ENCODE measurements around the gene GIPC1.
A peak's percentile ranks its signal among the peaks of the same experiment; 100 is the strongest.
"Not testable (repeated sequence)": the region's sequence is repeated elsewhere in the genome, so short reads cannot be mapped to it uniquely, and the experiment has no call there.

GIPC1 gene

DNA sequence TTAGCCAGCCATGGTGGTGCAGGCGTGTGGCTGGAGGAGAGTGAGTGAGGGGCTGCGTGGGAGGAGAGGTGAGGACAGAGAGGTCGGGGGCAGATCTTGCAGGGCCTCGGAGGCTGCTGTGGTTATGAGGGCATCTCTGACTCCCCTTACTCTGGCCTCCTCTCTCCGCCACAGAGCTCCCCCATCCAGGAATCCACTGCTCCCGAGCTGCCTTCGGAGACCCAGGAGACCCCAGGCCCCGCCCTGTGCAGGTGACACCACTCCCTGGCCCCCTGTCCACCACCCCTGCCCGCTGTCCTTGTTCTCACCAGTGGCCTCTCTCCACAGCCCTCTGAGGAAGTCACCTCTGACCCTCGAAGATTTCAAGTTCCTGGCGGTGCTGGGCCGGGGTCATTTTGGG is 28.5 kb downstream of the GIPC1 start:
- DNase-seq, result no peak

DNA sequence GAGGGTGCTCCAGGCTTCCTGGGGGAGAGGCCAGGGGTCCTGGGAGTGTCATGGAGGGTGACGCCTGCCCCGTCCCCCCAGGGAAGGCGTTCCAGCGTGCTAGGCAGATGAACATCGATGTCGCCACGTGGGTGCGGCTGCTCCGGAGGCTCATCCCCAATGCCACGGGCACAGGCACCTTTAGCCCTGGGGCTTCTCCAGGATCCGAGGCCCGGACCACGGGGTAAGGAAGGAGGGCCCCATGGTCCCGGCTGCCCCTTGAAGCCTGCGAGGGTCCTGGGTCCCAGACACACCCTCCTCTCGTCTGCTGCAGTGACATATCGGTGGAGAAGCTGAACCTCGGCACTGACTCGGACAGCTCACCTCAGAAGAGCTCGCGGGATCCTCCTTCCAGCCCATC is 32.2 kb downstream of the GIPC1 start:
- DNase-seq, result no peak

DNA sequence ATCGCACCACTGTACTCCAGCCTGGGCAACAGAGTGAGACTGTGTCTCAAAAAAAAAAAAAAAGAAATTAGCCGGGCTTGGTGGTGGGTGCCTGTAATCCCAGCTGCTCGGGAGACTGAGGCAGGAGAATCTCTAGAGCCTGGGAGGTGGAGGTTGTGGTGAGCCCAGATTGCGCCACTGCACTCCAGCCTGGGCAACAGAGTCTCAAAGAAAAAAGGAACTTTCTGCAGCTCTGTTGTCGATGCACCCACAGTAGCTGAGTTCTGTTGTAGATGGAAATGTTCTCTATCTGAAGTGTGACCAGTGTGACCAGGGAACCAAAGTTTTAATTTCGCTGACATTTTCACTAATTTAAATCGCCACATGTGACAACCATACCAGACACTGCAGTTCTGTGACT is 33.5 kb downstream of the GIPC1 start:
- DNase-seq, result not testable (repeated sequence)

DNA sequence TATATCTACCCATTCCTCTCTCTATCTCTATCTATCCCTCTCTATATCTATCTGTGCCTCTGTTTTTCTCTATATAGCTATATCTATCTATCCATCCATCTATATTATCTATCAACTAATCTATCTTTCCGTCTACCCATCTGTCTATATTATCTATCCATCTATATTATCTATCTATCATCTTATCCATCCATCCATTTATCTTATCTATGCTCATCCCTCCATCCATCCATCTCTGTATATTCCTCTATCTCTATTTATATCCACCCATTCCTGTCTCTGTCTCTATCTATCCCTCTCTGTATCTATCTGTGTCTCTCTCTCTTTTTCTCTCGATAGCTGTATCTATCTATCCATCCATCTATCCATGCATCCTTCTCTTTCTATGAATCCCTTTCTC is 35.0 kb downstream of the GIPC1 start:
- DNase-seq, result no peak

DNA sequence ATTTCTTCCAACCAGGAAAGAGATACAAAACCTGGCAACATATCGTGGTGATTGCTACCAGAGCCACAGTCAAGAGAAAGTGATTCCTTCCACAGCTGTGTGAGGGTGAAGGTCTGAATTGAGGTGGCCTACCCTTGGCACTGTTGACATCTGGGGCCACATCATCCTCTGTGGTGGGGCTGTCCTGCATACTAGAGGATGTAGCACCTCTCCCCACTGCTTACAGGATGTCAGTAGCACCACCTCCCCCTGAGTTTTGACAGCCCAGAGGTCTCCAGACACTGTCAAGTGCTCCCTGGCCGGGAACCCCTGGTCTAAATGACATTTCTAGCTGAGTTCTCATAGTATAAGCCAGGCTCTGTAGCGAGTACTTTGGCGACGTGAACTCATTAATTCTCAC is 36.2 kb downstream of the GIPC1 start:
- no peak for DNase-seq

DNA sequence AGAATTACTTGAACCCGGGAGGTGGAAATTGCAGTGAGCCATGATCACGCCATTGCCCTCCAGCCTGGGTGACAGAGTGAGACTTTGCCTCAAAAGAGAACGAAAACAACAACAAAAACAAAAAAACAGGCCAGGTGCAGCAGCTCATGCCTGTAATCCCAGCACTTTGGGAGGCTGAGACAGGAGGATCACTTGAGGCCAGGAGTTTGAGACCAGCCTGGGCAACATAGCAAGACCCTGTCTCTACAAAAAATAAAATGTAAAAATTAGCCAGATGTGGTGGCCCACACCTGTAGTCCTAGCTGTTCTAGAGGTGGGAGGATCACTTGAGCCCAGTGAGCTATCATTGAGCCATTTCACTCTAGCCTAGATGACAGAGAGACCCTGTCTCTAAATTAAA is 43.6 kb downstream of the GIPC1 start:
- not testable (repeated sequence) for DNase-seq

DNA sequence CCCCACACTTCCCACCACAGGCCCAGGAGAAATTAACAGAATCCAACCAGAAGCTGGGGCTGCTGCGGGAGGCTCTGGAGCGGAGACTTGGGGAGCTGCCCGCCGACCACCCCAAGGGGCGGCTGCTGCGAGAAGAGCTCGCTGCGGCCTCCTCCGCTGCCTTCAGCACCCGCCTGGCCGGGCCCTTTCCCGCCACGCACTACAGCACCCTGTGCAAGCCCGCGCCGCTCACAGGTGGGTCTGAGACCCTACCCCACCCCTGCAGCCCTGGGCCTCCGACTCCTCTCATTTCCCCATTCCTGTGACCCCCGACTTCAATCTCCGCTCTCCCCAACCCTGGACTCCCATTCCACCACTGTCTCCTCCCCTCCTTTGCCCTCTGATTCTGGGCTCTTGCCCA is 45.1 kb downstream of the GIPC1 start:
- DNase-seq, result no peak

DNA sequence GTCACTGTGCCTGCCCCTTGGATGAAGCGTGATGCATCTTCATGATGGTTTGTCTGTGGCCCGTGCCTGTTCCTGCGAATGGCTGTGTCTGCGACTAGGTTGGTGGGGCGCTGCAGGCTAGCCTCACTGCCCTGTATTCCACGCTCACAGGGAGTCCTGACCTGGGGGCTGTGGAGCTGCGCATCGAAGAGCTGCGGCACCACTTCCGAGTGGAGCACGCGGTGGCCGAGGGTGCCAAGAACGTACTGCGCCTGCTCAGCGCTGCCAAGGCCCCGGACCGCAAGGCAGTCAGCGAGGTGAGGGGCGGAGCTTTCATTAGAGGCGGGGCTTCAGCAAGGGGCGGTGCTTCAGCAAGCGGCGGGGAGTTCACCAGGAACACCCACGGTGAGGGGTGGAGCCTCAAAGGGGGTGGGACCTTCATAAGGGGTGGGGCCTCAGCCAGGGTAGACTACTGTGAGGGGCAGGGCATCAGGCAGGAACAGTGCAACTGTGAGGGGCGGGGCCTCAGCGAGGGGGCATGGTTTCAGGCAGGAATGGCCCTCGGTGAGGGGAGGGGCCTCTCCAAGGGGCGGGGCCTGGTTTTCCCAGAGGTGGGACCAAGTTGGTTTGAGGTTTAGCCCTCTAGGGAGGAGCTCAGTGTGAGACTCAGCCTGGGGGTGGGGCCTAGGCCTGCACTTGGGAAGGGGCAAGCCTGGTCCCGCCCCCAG is 45.6 kb downstream of the GIPC1 start:
- DNase-seq, result no peak

DNA sequence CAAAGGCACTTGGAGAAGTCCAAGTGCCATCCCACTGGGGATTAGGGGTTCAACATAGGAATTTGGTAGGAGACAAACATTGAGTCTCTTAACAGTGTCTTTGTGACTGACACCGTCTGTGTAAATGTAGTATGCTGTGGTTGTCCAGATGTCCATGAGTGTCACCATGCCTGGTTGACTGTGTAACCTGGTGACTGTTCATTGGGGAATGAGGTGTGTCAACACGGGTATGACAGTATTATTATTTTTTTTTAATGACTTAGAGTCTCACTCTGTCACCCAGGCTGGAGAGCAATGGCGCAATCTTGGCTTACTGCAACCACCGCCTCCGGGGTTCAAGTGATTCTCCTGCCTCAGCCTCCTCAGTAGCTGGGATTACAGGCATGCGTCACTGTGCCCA is 46.6 kb downstream of the GIPC1 start:
- DNase-seq, result no peak

DNA sequence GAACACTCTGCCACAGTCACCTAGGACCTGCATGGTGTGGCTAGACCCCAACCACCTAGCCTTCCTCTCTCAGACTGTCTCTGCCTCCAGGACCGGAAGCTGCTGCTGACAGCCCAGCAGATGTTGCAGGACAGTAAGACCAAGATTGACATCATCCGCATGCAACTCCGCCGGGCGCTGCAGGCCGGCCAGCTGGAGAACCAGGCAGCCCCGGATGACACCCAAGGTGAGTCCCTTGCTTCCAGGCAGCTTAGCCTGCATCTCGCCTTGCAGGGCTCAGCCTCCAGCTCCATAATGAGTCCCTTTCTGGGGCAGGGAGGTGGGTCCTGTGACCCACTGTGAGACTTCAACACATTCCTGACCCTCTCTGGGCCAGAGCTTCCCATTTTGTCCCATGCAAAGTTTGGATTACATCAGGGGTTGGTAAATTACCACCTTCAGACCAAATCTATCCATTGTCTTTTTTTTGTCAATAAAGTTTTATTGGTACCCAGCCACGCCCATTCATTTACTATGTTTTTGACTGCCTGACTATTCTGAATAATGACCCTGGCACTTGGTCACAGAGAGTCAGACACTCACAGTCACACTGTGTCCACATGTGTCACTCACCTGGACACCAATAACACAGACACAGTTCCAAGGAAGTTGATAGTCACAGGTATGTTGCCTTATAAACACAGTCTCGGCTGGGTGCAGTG is 49.4 kb downstream of the GIPC1 start:
- no peak for DNase-seq

DNA sequence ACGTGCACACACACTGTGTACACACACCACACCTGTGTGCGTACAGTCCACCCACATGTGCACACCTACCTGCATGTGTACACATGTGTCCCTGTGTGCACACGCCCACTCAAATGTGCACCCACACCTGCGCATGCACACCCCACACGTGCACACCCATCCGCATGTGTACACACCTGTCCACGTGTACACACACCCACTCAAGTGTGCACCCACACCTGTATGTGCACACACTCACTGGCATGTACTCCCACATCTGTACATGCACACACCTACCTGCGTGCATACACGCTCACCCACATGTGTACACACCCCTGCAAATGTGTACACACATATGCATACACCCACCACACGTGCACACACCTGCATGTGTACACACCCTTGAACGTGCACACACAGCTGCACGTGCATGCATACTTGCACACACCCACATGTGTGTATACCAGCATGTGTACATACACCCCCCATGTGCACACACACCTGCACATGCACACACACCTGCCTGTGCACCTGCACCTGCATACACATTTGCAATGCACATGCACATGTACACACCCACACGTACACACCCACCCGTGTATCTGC is 52.2 kb downstream of the GIPC1 start:
- DNase-seq, result no peak

DNA sequence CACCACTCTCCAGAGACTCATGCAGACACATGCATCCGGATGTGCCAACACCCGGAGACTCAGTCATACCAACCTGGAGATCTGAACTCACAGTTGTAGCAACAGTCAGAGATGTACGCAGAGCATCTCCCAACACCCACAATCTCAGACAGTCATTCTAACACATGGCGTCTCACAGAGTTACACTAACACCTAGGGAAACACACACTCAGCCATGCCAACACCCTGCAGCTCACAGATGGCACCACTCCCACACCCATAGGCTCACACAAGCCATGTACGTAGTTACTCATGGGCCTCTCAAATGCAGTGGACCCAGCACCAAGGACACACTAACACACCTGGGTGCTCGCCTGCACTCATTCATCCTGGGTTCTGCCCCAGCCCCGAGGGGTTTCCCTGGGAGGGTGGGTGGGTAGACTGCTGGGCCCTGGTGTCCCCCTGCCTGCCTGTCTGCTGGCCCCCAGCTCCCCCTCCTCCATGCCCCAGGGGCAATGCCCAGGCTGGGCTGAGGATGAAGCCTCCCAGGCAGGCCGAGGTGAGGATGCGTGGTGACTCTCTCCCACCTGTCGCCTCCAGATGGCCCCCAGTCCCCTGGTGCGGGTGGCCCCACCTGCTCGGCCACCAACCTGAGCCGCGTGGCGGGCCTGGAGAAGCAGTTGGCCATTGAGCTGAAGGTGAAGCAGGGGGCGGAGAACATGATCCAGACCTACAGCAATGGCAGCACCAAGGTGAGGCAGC is 52.9 kb downstream of the GIPC1 start:
- DNase-seq, result no peak

DNA sequence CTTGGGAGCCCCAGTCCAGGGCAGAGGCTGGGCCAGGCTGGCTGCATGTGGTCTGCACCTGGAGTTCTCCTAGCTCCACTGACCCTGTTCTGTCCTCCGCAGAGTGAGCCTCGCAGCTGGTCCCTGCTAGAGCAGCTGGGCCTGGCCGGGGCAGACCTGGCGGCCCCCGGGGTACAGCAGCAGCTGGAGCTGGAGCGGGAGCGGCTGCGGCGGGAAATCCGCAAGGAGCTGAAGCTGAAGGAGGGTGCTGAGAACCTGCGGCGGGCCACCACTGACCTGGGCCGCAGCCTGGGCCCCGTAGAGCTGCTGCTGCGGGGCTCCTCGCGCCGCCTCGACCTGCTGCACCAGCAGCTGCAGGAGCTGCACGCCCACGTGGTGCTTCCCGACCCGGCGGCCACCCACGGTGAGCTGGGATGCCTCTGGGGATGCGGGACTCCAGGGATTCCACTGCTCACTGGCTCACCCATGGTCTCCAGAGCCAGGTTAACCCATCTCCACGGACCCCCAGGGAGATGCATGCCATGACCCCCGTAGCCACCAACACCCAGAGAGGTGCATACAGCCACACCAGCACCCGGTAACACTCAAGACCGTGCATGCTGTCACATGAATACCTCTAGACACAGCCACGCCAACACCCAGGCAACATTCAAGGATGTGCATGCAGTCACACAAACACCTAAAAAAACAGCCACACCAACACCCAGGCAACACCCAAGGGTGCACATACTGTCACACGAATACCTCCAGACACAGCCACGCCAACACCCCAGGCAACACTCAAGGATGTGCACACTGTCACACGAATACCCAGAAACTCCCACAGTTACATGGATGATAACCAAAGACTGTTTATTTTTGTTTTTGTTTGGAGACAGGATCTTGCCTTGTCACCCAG is 54.6 kb downstream of the GIPC1 start:
- DNase-seq, result no peak

DNA sequence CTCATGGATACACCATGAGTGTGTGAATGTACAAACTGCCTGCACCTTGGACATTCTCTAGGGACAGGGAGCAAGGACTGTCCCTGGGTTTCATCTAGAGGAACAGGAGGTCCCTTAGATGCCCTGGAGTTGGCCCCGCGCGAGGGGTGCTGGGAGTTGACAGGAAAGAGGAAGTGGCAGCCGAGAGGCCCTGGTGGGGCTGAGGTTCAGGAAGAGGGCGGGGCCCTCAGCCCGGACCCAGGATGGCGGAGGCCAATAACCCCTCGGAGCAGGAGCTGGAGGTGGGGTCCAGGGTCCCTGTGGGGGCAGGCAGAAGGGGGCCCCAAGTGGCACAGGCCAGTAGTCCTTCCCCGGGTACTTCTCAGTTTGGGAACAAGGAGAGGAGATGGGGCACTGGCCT is 55.9 kb downstream of the GIPC1 start:
- DNase-seq, result no peak

DNA sequence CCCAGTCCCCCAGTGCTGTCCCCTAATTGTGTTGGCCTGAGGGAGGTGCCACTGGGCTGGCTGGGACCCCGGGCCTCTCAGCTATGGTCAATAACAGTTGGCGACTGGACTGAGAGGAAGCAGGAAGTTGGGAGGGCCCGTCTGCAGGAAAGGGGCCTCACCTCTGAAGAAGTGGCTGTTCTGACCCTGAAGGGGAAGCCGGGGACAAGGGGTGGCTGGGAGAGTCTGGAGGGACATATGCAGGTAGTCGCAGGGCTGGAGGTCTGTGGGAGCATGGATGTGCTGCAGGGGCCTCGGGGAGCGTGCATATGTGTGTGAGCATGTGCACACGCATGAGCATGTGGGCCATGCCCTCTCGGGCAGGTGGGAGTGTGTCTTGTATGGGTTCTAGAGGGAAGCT is 56.9 kb downstream of the GIPC1 start:
- DNase-seq, result no peak

DNA sequence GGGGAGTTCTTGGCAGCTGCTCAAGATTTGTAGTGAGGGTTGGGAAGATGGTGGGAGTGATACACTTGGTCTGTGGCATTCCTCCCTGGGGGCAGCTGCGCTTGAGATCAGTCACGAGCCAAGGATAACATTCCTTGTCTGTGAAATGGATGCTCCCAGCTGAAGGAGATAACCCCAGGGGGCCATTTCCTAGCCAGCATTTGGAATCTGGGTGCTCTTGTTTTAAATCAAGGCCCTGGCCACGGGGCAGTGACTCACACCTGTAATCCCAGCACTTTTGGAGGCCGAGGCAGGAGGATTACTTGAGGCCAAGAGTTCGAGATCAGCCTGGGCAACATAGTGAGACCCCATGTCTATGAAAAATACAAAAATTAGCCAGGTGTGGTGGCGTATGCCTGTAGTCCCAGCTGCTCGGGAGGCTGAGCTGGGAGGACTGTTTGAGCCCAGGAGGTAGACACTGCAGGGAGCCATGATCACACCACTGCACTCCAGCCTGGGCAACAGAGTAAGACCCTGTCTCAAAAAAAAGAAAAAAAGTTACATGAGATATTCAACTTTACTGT is 58.3 kb downstream of the GIPC1 start:
- DNase-seq, result no peak

DNA sequence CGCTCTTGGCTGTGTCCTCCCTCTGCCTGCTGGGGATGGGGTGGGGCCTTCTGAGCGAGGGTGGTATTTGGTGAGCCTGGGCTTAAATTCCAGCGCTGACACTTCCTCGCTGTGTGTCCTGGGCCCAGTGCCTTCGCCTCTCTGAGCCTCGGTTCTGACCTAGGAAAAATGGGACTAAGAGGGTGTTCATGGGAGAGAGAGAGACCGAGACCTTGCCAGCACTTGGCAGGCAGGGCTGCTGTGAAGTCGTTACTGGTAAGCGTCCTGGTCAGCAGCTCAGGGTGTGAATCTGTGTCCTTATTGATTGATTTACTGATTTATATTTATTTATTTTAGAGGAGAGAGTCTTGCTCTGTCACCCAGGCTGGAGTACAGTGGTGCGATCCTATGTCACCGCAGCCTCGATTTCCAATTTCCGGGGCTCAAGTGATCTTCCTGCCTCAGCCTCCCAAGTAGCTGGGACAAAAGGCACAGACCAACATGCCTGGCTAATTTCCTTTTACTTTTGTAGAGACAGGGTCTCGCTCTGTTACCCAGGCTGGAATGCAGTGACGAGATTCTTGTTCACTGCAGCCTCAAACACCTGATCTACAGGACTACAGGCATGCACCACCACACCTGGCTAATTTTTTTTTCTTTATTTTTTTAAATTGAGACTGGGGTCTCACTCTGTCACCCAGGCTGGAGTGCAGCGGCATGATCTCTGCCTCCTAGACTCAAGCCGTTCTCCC is 60.4 kb downstream of the GIPC1 start:
- DNase-seq, result no peak

DNA sequence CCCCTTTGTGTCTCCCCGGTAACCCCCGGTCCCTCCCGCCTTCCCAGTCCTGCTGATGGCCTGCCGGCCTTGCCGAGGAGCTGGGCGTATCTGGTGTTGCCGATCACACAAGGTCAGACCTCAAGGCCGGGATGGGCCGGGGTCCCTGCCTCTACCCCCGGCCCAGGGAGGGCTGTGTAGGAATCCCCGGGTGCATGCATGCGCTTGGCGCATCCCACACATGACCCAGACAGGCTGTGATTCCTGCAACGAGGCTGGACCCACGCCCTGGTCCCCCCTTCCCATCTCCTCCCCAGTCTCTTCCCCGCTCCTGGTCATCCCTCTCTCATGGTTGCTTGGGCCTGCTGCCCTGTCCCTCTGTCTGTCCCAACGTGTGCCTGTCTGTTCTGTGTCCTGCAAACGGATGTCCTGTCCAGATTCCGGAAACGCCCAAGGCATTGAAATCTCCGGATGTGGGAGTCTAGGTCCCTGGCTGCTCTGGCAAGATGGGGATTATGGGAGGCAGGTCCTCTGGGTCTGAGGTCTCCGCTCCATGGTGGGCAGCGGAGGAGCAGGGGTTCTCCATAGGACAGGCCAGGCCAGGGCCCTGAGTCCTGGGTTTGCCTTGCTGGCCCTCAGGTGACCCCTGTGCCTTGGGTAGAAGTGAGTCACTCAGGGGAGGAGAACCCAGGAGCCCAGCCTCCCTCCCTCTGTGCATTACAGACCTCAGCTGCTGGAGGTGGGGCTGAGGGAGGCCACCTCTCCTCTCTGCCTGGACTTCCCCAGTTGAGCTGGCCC is 61.2 kb downstream of the GIPC1 start:
- DNase-seq, result no peak

DNA sequence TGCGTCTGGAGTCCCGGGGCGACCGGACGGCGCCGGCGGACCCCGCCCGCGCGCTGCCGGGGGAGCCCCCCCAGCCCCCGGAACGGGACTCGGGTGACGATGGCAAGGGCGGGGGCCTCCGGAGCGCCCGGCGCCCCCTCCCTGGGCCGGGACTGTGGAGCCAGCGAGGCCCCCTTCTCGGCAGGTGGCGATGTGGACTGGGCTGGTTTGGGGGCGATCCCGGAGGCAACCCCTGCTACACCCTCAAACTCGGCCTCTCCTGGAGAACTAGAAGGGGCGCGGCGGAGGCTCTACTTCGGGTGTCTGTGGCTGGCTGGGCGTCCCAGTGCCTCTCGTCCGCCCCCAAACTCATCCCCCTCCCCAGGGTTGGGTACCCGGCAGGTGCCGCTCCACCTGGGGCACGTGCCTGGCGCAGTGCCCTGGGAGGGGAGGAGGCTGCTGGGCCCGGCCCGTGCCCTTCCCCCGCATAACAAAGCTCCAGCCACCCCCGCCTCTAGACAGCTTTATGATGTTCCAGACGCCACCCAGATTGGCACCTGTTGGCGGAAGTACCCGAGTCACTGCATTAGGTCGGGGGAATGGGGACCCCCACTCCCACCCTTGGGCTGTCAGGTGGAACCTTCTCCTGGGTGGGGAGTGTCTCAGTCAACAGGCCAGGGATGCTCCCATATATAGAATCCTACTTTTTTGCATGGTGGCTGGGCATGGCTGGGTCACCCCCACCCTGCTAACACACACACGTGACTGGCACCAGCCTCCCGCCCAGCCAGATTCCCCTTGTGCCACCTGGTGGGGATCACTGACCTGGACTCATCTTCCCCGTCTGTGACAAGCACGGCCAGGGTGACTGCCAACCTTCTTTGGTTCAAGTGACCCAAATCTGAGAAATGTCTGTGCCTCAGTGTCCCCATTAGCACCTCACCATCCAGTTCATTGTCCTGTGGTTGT is 62.1 kb downstream of the GIPC1 start:
- DNase-seq, result peak; percentile 9

All from NCI-H2081 treated with DMSO at 0.1 percent for 48 hours (cell line).